ENCODE results near the gene ZNF668. TPM values are rescaled to one million over a fixed set of nuclear protein-coding genes. Genes with fewer than 3 reads are reported as not detected.
A peak's percentile ranks its signal among the peaks of the same experiment; 100 is the strongest.

ZNF668 gene
- total RNA-seq, 1 donor from 2014 or later, result 8.2 TPM

- no peak for TF ChIP-seq CTCF (IDR thresholded peaks at IDR 0.05)
- Histone ChIP-seq H3K27me3 (ENCODE audit: low read depth) (no peaks in the 10 kb centered on the region), H3K36me3 (peaks cover 63% of the 10 kb centered on the region), H3K27ac (no peak overlapping the region), H3K4me1 (peaks cover 11% of the 10 kb centered on the region), H3K4me3 (no peak overlapping the region), H3K9me3 (no peaks in the 10 kb centered on the region)
- intact Hi-C loops (cut with DNase I), result no loop called here
- ATAC-seq (no peak), DNase-seq (no peak)
Observed at GRCh38 chr16:31077592-31078396, 3.8 kb upstream of the ZNF668 start.

- Histone ChIP-seq H3K4me1 (peaks cover 18% of the 10 kb centered on the region), H3K36me3 (peaks cover 56% of the 10 kb centered on the region), H3K27ac (no peak overlapping the region), H3K4me3 (no peak overlapping the region), H3K27me3 (ENCODE audit: low read depth) (no peaks in the 10 kb centered on the region), H3K9me3 (no peaks in the 10 kb centered on the region)
- intact Hi-C loops (cut with DNase I), result no loop called here
- no peak for DNase-seq
- no peak for ATAC-seq
- no peak for TF ChIP-seq CTCF (IDR thresholded peaks at IDR 0.05)
Observed at GRCh38 chr16:31077024-31077423, 3.0 kb upstream of the ZNF668 start.

GRCh38 chr16:31076319-31076718 lies 2.3 kb upstream of the ZNF668 start:
- H3K27me3 ChIP-seq (ENCODE audit: low read depth), result no peaks in the 10 kb centered on the region
- ATAC-seq (no peak), DNase-seq (no peak)
- intact Hi-C loops (cut with DNase I), result no loop called here
- H3K27ac ChIP-seq, result no peak overlapping the region
- no peak overlapping the region for H3K4me3 ChIP-seq
- no peaks in the 10 kb centered on the region for H3K9me3 ChIP-seq
- H3K36me3 ChIP-seq, result peaks cover 53% of the 10 kb centered on the region
- peaks cover 24% of the 10 kb centered on the region for H3K4me1 ChIP-seq
- TF ChIP-seq CTCF (IDR thresholded peaks at IDR 0.05), result no peak

GRCh38 chr16:31074814-31075183 lies 759 bp upstream of the ZNF668 start:
- Histone ChIP-seq H3K36me3 (peaks cover 38% of the 10 kb centered on the region), H3K4me1 (peaks cover 24% of the 10 kb centered on the region), H3K27me3 (ENCODE audit: low read depth) (no peaks in the 10 kb centered on the region), H3K4me3 (peak overlapping the region; percentile 99), H3K9me3 (no peaks in the 10 kb centered on the region), H3K27ac (peak overlapping the region; percentile 97)
- no peak for DNase-seq
- TF ChIP-seq CTCF (IDR thresholded peaks at IDR 0.05), result no peak
- ATAC-seq, result no peak
- intact Hi-C loops (cut with DNase I), result no loop called here

GRCh38 chr16:31073142-31073969 lies 684 bp downstream of the ZNF668 start:
- peak; percentile 92 to 94 for ATAC-seq
- peak; percentile 94 for DNase-seq
- Histone ChIP-seq H3K27ac (peak overlapping the region; percentile 97), H3K9me3 (no peaks in the 10 kb centered on the region), H3K27me3 (ENCODE audit: low read depth) (no peaks in the 10 kb centered on the region), H3K4me3 (peak overlapping the region; percentile 99), H3K36me3 (peaks cover 24% of the 10 kb centered on the region), H3K4me1 (peaks cover 24% of the 10 kb centered on the region)
- intact Hi-C loops (cut with DNase I), result no loop called here
- no peak for TF ChIP-seq CTCF (IDR thresholded peaks at IDR 0.05)
